ENCODE data around the gene CACNA1B. TPM values are rescaled to one million over a fixed set of nuclear protein-coding genes. Genes with fewer than 3 reads are reported as not detected.
A peak's percentile ranks its signal among the peaks of the same experiment; 100 is the strongest.

The CACNA1B gene
- total and polyA plus RNA-seq, 9 of the 15 experiments (the other 6 are each of a cell fraction or from before 2014, with no cell fraction given), result 0.01 to 0.04 TPM; not detected in 7

- DNase-seq (ENCODE audit: extremely low read depth in 1 of 4, low spot score in 3 of 4), result peak in 1 of 4 experiments; percentile 1
- Histone ChIP-seq H3K27ac (ENCODE audit: extremely low read depth, low read depth, low read length) (no peak overlapping the region), H3K36me3 (ENCODE audit: control insufficient read depth, insufficient read depth, low read length) (no peaks in the 10 kb centered on the region), H3K27me3 (ENCODE audit: control insufficient read depth in 2 of 2, insufficient read depth in 2 of 2, low read length in 2 of 2) (peaks cover 0 to 37% of the 10 kb centered on the region in 2 experiments; a peak in 3 of 5 replicates), H3K4me3 (no peak overlapping the region), H4K20me1 (replicated peaks; ENCODE audit: control insufficient read depth, insufficient read depth, low read length) (no peaks in the 10 kb centered on the region), H3K9ac (ENCODE audit: insufficient read depth in 1 of 2, low read depth in 2 of 2, low read length in 2 of 2) (no peak overlapping the region), H2AFZ (ENCODE audit: low read depth, low read length) (no peak overlapping the region), H3K9me3 (replicated peaks; ENCODE audit: control insufficient read depth, insufficient read depth, low read depth, low read length) (no peaks in the 10 kb centered on the region), H3K79me2 (ENCODE audit: control insufficient read depth, insufficient read depth, low read length) (no peaks in the 10 kb centered on the region), H3K4me2 (ENCODE audit: insufficient read depth, low read length) (no peak overlapping the region), H3K9me1 (ENCODE audit: control insufficient read depth, insufficient read depth, low read length) (no peaks in the 10 kb centered on the region), H3K4me1 (replicated peaks in 1 of 2; ENCODE audit: control insufficient read depth in 2 of 2, insufficient read depth in 2 of 2, low read length in 2 of 2) (peaks cover 0 to 4% of the 10 kb centered on the region in 2 experiments; a peak in 2 of 5 replicates)
- intact Hi-C loops (cut with micrococcal nuclease) (loop anchor here (5.0 kb wide), 1 partner anchor 432 kb away; no protein-coding TSS in a partner anchor), in situ Hi-C loops (cut with MboI) (no loop called here)
- POLR2A ChIA-PET, result interaction anchor here (0.6 kb wide), 1 partner anchor 236 kb away, joined by 3 read pairs; no protein-coding TSS in a partner anchor
- BruUV-seq (replicated peaks), result no TSS peak
- 2% methylated on average over 14 of the region's 14 CpGs for WGBS (ENCODE audit: insufficient coverage, low coverage, missing lambda C conversion rate)
- no peak for FAIRE-seq
- TF ChIP-seq ZNF584 (CRISPR knock-in tag; IDR thresholded peaks at IDR 0.05; ENCODE audit: low read depth) (no peak), RBM17 (IDR thresholded peaks at IDR 0.05; ENCODE audit: borderline replicate concordance, low read depth, low read length) (no peak), TFAP4 (CRISPR knock-in tag; IDR thresholded peaks at IDR 0.05; ENCODE audit: borderline replicate concordance) (no peak), FOXA1 (IDR thresholded peaks at IDR 0.05; ENCODE audit: borderline replicate concordance) (no peak), SAP30 (IDR thresholded peaks at IDR 0.05; ENCODE audit: borderline replicate concordance, insufficient read depth, low read depth, low read length, poor library complexity, severe bottlenecking) (no peak), CBX3 (IDR thresholded peaks at IDR 0.05; ENCODE audit: borderline replicate concordance in 1 of 2, low read length in 2 of 2) (no peak), ETV1 (tag; conservative IDR thresholded peaks at IDR 0.05; ENCODE audit: low read depth) (no peak), JUNB (CRISPR knock-in tag; conservative IDR thresholded peaks at IDR 0.05) (no peak), ZNF212 (CRISPR knock-in tag; IDR thresholded peaks at IDR 0.05) (no peak)
- TF ChIP-seq, protein P1, sequence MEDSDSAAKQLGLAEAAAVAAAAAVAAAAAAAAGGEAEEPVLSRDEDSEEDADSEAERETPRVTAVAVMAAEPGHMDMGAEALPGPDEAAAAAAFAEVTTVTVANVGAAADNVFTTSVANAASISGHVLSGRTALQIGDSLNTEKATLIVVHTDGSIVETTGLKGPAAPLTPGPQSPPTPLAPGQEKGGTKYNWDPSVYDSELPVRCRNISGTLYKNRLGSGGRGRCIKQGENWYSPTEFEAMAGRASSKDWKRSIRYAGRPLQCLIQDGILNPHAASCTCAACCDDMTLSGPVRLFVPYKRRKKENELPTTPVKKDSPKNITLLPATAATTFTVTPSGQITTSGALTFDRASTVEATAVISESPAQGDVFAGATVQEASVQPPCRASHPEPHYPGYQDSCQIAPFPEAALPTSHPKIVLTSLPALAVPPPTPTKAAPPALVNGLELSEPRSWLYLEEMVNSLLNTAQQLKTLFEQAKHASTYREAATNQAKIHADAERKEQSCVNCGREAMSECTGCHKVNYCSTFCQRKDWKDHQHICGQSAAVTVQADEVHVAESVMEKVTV (CRISPR knock-in tag; IDR thresholded peaks at IDR 0.05), result no peak
- CTCF ChIA-PET (ENCODE audit: low intra/inter-chr PET ratio), result no interaction called here
- ATAC-seq, result no peak
Measured at GRCh38 chr9:138104251-138105122, 226.9 kb downstream of the CACNA1B start.
